Measurements from ENCODE around the gene THADA.
"Not testable (repeated sequence)": the region's sequence is repeated elsewhere in the genome, so short reads cannot be mapped to it uniquely, and the experiment has no call there.

The THADA gene

DNA sequence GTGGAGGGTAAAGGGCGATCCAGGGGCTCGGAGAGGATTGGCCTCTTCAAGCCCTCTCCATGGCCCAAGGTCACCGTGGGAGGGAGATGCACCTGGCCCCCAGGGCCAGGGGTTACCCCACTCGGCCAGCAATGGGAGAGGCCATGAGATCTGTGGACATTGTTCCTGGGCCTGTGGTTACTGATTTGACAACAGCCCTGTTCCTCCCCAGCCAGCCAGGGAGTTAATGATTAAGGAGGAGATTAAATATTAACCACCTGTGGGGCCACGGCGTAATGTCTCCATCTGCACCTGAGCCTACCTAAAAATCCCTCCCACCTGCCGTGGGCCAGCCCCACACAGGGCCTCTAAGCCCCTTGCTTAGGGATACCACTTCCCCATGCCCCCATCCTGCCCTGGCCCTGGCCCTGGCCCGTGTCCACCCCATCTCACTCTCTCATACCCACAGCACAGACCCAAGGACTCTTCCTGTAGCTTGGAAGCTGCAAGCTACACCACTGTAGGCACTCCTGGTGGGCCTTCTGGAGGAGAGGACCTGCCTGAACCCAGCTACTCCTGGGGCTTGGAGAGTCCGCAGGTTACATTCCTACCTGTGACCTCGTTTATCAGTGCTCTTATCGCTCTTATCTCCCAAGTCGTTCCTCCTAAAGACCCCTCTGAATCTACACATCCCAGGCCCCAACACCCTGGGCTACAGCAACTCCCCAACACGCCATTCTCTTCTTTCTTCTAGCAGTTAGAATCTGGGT lies 401.5 kb downstream of the THADA start:
- H3K4me3 ChIP-seq (ENCODE audit: control insufficient read depth, low read depth, low read length), result no peak overlapping the region
- no peak for TF ChIP-seq CTCF (IDR thresholded peaks at IDR 0.05; ENCODE audit: control insufficient read depth, insufficient read depth, low read depth, low read length, missing control alignments)
- DNase-seq (ENCODE audit: low read depth), result no peak

DNA sequence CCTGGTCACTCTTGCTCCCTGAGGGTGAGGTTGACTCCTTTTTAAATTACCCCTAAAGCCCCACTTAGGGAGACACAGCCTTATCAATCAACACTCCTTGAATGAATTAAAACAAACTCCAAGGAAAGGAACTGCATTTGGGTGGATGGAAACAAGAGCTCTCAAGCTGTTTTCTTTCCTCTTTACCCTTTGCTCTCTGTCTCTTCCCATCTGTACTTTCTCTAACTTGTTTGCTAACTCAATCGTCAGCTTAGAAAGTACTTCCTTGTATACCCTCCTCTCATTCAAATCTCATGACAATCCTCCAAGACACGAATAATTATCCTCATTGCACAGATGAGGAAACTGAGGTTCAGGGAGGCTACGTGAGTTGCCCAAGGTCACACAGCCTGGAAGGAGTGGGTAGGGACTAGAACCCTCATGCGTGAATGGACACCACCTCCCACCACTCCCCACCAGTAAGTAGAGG lies 402.2 kb downstream of the THADA start:
- no peak overlapping the region for H3K4me3 ChIP-seq (ENCODE audit: control insufficient read depth, low read depth, low read length)
- DNase-seq (ENCODE audit: low read depth), result no peak
- no peak for TF ChIP-seq CTCF (IDR thresholded peaks at IDR 0.05; ENCODE audit: control insufficient read depth, insufficient read depth, low read depth, low read length, missing control alignments)

GRCh38 chr2:43192744-43193651 lies 402.8 kb downstream of the THADA start:
- TF ChIP-seq CTCF (IDR thresholded peaks at IDR 0.05; ENCODE audit: control insufficient read depth, insufficient read depth, low read depth, low read length, missing control alignments), result no peak
- DNase-seq (ENCODE audit: low read depth), result no peak
- no peak overlapping the region for H3K4me3 ChIP-seq (ENCODE audit: control insufficient read depth, low read depth, low read length)

GRCh38 chr2:43191947-43192516 lies 403.8 kb downstream of the THADA start:
- H3K4me3 ChIP-seq (ENCODE audit: control insufficient read depth, low read depth, low read length), result no peak overlapping the region
- TF ChIP-seq CTCF (IDR thresholded peaks at IDR 0.05; ENCODE audit: control insufficient read depth, insufficient read depth, low read depth, low read length, missing control alignments), result peak; percentile 17
- no peak for DNase-seq (ENCODE audit: low read depth)

GRCh38 chr2:43190311-43191052 lies 405.4 kb downstream of the THADA start:
- no peak for DNase-seq (ENCODE audit: low read depth)
- H3K4me3 ChIP-seq (ENCODE audit: control insufficient read depth, low read depth, low read length), result no peak overlapping the region
- no peak for TF ChIP-seq CTCF (IDR thresholded peaks at IDR 0.05; ENCODE audit: control insufficient read depth, insufficient read depth, low read depth, low read length, missing control alignments)

DNA sequence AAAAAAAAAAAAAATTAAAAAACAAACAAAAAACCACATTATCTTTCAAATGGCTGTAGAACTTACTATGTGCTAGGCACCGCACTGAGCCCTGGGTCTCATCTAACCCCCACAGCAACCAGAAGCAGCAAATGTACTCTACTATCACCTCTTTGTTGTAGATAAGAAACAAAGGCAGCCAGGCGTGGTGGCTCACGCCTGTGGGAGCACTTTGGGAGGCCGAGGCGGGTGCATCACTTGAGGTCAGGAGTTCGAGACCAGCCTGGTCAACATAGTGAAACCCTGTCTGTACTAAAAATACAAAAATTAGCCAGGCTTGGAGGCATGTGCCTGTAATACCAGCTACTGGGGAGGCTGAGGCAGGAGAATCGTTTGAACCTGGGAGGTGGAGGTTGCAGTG lies 406.0 kb downstream of the THADA start:
- DNase-seq (ENCODE audit: low read depth); H3K4me3 ChIP-seq (ENCODE audit: control insufficient read depth, low read depth, low read length): not testable (repeated sequence)

All from AG09309 (cell line).